NCI-H2196 (cell line): ENCODE results near the gene CFAP410.
"Not testable (repeated sequence)": the region's sequence is repeated elsewhere in the genome, so short reads cannot be mapped to it uniquely, and the experiment has no call there.

ENCODE experiments used
- DNase-seq: peaks from one replicate; lab custom pipeline; 2025; ENCODE audit not compliant: unreplicated experiment; lab: John Stamatoyannopoulos, UW

The CFAP410 gene

GRCh38 chr21:44288251-44289110, 50.7 kb downstream of the CFAP410 start:
- no peak for DNase-seq

GRCh38 chr21:44286716-44287632, 52.2 kb downstream of the CFAP410 start:
- DNase-seq, result no peak

GRCh38 chr21:44286086-44286715, 53.0 kb downstream of the CFAP410 start:
- no peak for DNase-seq

- DNase-seq, result no peak
Measured at GRCh38 chr21:44285138-44285992, 53.8 kb downstream of the CFAP410 start, which contains the start of gene AIRE. Gene AIRE (plus strand): TSS chr21:44285876. CDS start chr21:44286007, 131 bp downstream.

GRCh38 chr21:44283948-44284347, 55.2 kb downstream of the CFAP410 start:
- no peak for DNase-seq

- not testable (repeated sequence) for DNase-seq
Measured at GRCh38 chr21:44283211-44283785, 55.9 kb downstream of the CFAP410 start.

- no peak for DNase-seq
Measured at GRCh38 chr21:44282370-44282769, 56.8 kb downstream of the CFAP410 start.

GRCh38 chr21:44281801-44282200, 57.4 kb downstream of the CFAP410 start:
- no peak for DNase-seq

- no peak for DNase-seq
Measured at GRCh38 chr21:44279354-44280260, 59.6 kb downstream of the CFAP410 start.
